DND-41 (cell line): Measurements from ENCODE around the gene CPE.

Experiments
- ATAC-seq: fragments of 200-7000 bp; cut with Tn5 transposase; 3 replicates; pipeline ENCODE4 v1.9.1; 2021; ENCODE audit warnings: low read depth; ENCODE audit not compliant: insufficient read depth
- DNase-seq: peaks from one replicate; pipeline ENCODE4 v3.0.0-alpha.2; 2020
- H2AFZ ChIP-seq: 2 replicates; pipeline ENCODE4 v1.6.0; 2012; ENCODE audit warnings: low read depth, low read length
- H3K27ac ChIP-seq: 2 replicates; pipeline ENCODE4 v1.5.1; 2012; ENCODE audit warnings: low read length, inconsistent platforms
- H3K27me3 ChIP-seq: fragments of 200-600 bp; sonication (generic); 2 replicates; pipeline ENCODE4 v1.6.0; 2012; ENCODE audit warnings: low read length, mild to moderate bottlenecking, inconsistent platforms; ENCODE audit not compliant: insufficient read depth, poor library complexity
- H3K36me3 ChIP-seq: 2 replicates; pipeline ENCODE4 v1.5.1; 2012; ENCODE audit warnings: low read length, inconsistent platforms; ENCODE audit not compliant: insufficient read depth
- H3K4me1 ChIP-seq: 2 replicates; pipeline ENCODE4 v1.5.1; 2012; ENCODE audit warnings: mild to moderate bottlenecking, low read length; ENCODE audit not compliant: insufficient read depth
- H3K4me2 ChIP-seq: 2 replicates; pipeline ENCODE4 v1.6.0; 2012; ENCODE audit warnings: mild to moderate bottlenecking, moderate library complexity, low read length, inconsistent platforms; ENCODE audit not compliant: insufficient read depth
- H3K4me3 ChIP-seq, 2 experiments: fragments of 200-600 bp in 1 of 2; shearing (Covaris generic) in 1 of 2; 2 replicates each; pipeline ENCODE4 v1.5.1; 2012 to 2016; ENCODE audit warnings: inconsistent platforms in 2 of 2, low read length in 2 of 2, mild to moderate bottlenecking in 2 of 2, low read depth in 1 of 2, moderate library complexity in 1 of 2
- H3K79me2 ChIP-seq: 2 replicates; pipeline ENCODE4 v1.6.0; 2012; ENCODE audit warnings: low read length, inconsistent platforms; ENCODE audit not compliant: insufficient read depth
- H3K9ac ChIP-seq: 2 replicates; pipeline ENCODE4 v1.6.0; 2012; ENCODE audit warnings: low read depth, mild to moderate bottlenecking, inconsistent platforms, low read length, moderate library complexity
- H3K9me3 ChIP-seq: 2 replicates; pipeline ENCODE4 v1.5.1; 2012; ENCODE audit warnings: low read length, moderate library complexity, mild to moderate bottlenecking, inconsistent platforms; ENCODE audit not compliant: insufficient read depth, severe bottlenecking
- H4K20me1 ChIP-seq: 2 replicates; pipeline ENCODE4 v1.6.0; 2012; ENCODE audit warnings: low read length; ENCODE audit not compliant: insufficient read depth
- CTCF ChIP-seq: IDR thresholded peaks from 2 replicates; pipeline ENCODE4 v1.5.1; 2012; ENCODE audit warnings: borderline replicate concordance, low read length, moderate library complexity, mild to moderate bottlenecking; ENCODE audit not compliant: poor library complexity, severe bottlenecking; ENCODE audit errors: extremely low read depth
- EZH2 ChIP-seq: IDR thresholded peaks from 3 replicates; pipeline ENCODE4 v1.6.1; 2012; ENCODE audit warnings: borderline replicate concordance, low read depth, mild to moderate bottlenecking, moderate library complexity, low read length, inconsistent platforms; ENCODE audit not compliant: severe bottlenecking

The CPE gene

GRCh38 chr4:165398570-165398969 is 19.8 kb downstream of the CPE start:
- Histone ChIP-seq H3K79me2 (no peaks in the 10 kb centered on the region), H3K36me3 (no peaks in the 10 kb centered on the region), H3K27me3 (no peaks in the 10 kb centered on the region), H3K27ac (no peak overlapping the region), H4K20me1 (no peaks in the 10 kb centered on the region), H3K9me3 (no peaks in the 10 kb centered on the region), H3K4me2 (no peak overlapping the region), H3K4me1 (no peaks in the 10 kb centered on the region), H2AFZ (no peak overlapping the region), H3K4me3 (no peak overlapping the region), H3K9ac (no peak overlapping the region)
- ATAC-seq: no peak
- no peak for DNase-seq
- no peak for TF ChIP-seq CTCF

DNA sequence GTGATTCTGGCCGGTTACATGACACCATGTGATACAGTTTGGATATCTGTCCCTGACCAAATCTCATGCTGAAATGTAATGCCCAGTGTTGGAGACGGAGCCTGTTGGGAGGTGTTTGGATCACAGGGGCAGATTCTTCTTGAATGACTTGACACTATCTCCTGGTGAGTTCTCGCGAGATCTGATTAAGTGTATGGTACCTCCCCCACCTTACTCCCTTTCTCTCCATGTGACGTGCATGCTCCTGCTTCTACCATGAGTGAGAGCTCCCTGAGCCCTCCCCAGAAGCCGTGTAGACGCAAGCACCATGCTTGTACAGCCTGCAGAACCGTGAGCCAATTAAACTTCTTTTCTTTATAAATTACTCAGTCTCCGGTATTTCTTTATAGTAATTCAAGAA is 23.6 kb downstream of the CPE start:
- H3K79me2 ChIP-seq: no peaks in the 10 kb centered on the region
- ATAC-seq (no peak), DNase-seq (no peak)
- no peaks in the 10 kb centered on the region for H4K20me1 ChIP-seq
- H3K36me3 ChIP-seq: no peaks in the 10 kb centered on the region
- no peak overlapping the region for H3K9ac ChIP-seq
- H3K27ac ChIP-seq: no peak overlapping the region
- no peaks in the 10 kb centered on the region for H3K27me3 ChIP-seq
- no peak overlapping the region for H2AFZ ChIP-seq
- TF ChIP-seq CTCF (no peak), EZH2 (no peak)
- H3K4me1 ChIP-seq: no peaks in the 10 kb centered on the region
- no peaks in the 10 kb centered on the region for H3K9me3 ChIP-seq
- H3K4me3 ChIP-seq: no peak overlapping the region
- H3K4me2 ChIP-seq: no peak overlapping the region

GRCh38 chr4:165403048-165403447 is 24.2 kb downstream of the CPE start:
- DNase-seq: no peak
- TF ChIP-seq CTCF: no peak
- TF ChIP-seq EZH2: no peak
- Histone ChIP-seq H2AFZ (no peak overlapping the region), H3K4me1 (no peaks in the 10 kb centered on the region), H3K4me2 (no peak overlapping the region), H3K36me3 (no peaks in the 10 kb centered on the region), H3K27ac (no peak overlapping the region), H3K4me3 (no peak overlapping the region), H3K27me3 (no peaks in the 10 kb centered on the region), H3K9ac (no peak overlapping the region), H4K20me1 (no peaks in the 10 kb centered on the region), H3K79me2 (no peaks in the 10 kb centered on the region), H3K9me3 (no peaks in the 10 kb centered on the region)
- ATAC-seq: no peak

DNA sequence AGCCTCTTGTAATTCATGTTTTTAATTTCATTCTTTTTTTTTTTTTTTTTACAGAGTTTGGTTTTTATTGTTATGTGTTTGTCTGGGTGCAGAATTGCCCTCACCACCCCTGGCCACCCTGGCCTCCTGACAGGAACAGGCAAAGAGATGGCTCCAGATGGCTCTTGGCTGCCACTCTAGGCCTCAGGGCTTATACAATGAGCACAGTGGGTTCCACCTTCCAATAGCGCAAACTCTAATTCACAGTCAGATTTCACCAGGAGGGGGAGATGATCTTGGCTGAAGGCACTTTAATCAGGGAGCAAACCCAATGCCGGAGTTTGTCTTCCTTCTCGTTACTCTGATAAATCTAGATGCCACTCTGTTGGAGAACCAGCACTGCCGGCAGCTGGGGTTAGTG is 24.8 kb downstream of the CPE start:
- H3K4me1 ChIP-seq: no peaks in the 10 kb centered on the region
- no peak overlapping the region for H2AFZ ChIP-seq
- H3K79me2 ChIP-seq: no peaks in the 10 kb centered on the region
- no peak overlapping the region for H3K27ac ChIP-seq
- H3K36me3 ChIP-seq: no peaks in the 10 kb centered on the region
- ATAC-seq (no peak), DNase-seq (no peak)
- H3K4me2 ChIP-seq: no peak overlapping the region
- H3K27me3 ChIP-seq: no peaks in the 10 kb centered on the region
- H3K9ac ChIP-seq: no peak overlapping the region
- H4K20me1 ChIP-seq: no peaks in the 10 kb centered on the region
- no peaks in the 10 kb centered on the region for H3K9me3 ChIP-seq
- TF ChIP-seq CTCF: no peak
- no peak for TF ChIP-seq EZH2
- no peak overlapping the region for H3K4me3 ChIP-seq
